IPS DF 19.7 (cell line): Measurements from ENCODE around the gene DRD2.

Source experiments
- DNase-seq: peaks from one replicate; pipeline ENCODE4 v3.0.0-alpha.2; 2013; ENCODE audit warnings: low read depth, low spot score

DRD2 gene

DNA sequence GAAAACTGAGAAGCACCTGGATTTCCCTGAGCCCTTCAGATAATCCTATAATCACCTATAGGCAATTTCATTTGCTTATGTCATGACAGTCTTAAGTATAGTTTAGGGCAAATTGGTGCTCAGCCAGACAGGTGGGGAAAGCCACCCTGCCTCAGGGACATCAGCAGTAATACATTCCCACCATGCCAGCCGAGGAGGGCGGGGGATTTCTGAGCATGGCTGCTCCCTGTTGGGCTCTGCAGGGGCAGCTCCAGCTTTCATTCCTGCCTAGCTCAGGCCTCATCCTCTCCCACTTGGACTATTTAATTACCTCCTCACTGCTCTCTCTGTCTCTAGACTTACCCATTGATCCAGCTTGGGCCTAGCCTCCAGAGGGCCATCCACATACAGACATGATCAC, 9.0 kb upstream of the DRD2 start:
- DNase-seq = no peak

DNA sequence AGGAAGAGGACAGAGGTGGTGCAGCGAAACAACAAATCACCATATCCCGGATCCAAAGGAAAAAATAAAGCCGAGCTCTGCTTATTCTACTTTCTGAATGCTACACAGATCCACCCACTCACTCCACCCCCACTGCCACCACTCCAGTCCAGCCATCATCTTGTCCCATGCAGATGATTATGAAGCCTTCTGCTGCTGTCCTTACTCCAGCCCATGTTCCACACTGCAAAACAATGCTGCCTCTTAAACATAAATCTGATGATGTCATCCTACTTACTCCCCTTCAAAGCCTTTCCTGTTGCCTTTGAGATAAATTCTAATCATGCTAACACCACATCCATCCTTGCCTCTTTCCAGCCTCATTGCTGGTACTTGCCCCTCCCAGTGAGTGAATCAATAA, 6.5 kb upstream of the DRD2 start:
- DNase-seq = no peak

DNA sequence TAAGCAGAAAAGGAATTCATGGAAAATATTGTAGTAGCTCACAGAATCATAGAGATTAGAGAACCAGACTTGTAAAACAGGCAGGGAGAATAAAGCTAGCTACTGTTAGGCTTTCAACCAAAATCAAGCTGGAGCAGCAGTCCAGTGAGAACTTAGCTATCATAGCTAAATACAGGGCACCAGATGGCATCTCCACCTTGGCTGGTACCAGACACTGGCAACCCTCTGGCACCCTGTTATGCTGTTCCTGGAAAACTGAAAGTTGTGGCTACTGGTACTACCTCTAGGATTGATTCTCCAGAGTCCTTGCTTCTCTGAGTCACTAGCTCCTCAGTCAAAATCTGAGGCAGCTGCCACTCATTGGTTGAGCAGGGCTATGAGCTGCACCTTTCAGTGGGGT, 6.0 kb upstream of the DRD2 start:
- no peak for DNase-seq

DNA sequence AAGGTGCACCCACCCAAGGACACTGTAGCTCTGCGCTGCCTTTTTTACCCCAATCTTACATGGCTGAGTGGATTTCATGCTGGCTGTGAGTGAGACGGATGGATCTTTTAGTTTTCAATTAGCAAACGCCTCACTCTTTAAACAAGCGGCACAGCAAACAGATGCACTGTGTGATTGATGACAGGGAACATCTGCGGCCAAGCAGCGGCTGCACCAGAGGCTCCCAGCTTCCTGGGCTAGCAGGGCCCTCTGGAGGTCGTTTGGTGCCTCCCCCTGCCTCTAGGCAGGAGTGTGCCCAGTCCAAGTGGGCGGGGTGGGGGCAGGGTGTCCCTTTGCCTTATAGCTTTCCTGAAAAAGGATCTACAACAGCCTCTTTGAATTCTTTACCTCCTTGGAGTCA, 2.1 kb upstream of the DRD2 start:
- DNase-seq = no peak

DNA sequence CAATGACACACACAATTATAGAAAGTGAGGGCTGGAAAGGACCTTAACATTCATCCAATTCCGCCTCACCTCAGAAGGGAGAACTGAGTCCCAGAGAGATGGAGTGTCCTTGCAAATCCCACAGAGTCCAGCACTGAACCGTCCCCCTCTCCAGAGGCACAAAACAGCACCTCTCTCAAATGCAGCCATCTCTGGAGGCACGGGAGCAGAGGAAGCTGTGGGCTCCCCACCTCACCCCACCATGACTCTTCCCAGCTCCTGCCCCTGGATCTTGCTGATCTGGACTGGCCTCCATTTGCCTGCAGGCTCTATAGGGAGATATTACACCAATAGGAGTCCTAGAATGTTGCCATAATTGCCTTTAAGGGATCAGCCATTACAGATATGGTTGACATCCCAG, 1.4 kb upstream of the DRD2 start:
- no peak for DNase-seq

DNA sequence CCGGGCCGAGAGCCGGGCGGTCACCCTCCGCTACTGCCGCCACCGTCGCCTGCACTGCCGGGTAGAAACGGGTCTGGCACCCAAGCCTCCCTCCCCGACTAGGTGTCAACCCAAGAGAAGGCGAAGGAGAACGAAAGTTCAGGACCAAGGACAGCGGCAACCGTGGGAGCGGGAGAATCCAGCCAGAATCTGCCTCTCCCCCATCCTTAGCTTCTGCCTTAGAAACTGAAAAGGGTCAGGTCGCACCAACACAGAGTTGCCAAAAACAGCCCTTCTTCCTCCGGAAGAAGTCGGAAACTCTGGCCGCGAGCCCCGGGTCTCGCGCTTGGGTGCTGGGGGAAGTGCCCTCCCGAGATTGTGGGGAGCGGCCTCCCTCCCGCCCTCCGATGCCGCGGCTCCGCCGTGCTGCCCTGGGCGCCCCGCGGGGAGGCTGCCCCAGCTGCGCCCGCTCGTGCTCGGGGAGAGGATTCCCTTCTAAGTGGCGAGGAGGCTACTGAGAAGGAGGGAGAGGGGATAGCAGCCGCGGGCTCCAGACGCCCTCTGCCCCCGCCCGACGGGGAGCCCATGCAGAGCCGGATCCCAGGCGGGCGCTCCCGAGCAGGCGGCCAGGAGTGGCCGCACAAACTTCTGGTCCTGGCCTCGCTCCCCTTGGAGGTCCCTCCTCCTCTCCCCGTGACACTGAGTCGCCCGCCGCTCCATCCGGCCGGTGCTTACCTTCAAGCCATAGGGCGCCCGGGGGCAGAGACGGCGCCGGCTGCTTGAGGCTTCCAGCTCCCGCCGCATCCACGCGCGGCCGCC, 637 bp downstream of the DRD2 start:
- DNase-seq = peak; percentile 69

DNA sequence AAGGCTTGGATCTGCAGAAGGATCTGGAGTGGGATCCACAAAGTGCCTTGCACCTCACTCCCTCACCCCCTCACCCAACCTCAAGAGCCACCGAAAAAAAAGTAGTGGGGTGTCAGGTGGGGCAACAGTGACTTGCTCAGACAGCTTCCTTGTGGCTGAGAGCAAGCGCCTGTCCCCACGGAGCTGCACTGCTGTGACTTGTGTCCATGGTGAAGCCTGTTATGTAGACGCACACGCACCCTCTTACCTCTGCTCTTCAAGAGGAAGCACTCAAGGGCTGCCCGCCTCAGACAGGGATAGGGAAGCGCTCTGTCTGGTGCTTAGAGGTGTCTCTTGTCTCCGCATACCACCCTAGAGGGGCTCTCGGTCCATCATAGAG, 1.2 kb downstream of the DRD2 start:
- no peak for DNase-seq

DNA sequence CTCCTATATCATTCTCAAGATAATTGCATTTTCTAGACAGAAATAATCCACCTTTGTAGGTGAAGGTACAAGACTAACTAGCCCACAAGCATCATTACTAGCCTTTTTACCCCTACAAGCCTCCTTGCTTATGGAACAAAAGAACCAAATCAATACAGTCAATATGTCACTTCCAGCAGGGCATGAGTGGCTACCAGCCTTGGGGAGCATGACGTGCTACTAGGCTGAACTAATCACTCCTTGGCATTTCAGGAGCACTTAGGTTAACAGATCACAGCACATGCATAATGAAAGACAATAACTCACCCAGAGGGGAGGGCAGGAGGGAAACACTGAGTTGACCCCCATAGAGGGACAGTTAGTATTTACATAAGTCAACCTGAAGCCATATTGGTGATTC, 2.7 kb downstream of the DRD2 start:
- DNase-seq = no peak

DNA sequence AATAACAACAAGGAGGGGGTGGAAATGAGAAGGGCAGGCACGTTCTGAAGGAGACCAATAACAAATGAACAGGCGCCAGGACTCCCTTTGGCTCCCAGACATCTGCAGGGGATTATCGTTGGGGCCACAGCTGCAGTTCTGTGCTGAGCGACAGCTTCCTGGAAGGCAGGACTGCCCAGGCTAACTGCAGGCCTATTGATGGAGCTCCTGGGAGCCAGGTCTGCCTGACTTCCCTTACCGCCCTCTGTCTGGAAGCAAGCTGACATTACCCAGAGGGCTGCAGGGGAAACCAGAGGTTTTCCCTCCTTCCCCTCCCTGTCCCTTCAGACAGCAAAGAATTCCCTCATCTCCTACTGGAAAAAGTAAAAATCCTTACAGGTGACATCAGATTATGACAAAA, 5.0 kb downstream of the DRD2 start:
- DNase-seq = no peak

DNA sequence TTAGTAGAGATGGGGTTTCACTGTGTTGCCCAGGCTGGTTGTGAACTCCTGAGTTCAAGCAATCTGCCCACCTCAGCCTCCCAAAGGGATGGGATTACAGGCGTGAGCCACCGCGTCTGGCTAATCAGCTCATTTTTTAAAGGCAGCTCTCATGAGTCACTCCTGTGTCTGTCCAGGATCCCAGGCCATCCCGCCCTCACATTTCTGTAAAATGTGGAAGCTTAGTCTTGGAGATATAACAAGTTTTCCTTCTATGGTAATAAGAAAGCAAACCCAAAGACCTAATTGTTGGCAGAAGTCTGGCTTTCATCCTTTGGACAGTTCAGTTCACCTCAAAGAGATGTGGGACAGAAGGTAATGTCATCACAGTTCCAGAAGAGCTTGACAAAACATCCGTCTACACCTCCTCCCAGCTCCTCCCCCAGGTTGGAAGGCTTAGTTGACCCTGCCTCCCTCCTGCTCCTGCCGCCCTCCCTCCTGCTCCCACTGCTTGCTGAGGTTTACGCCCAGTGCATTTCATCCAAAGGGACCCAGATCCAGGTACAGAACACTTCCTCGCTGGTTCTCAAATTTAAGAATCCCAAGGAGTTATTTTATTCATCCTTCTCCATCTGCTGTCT, 6.4 kb downstream of the DRD2 start:
- DNase-seq = no peak

DNA sequence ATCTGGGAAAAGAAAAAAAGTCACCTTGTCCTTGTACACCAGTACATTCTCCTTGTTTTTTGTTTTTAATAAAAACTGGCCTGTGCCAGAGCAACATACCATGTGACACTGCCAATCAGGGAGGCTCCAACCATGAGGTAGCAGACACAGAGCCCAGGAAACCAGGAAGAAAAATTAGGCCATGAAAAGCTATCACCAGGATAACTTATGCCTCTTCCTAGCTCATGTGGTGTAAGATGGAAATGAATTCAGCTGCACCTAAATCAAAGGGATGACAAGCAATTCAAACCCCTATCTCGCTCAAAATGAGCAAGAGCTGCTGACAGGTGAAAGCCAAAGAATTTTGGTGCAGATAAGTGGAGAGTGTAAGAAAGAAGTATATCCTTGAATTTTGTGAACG, 7.7 kb downstream of the DRD2 start:
- DNase-seq = no peak

DNA sequence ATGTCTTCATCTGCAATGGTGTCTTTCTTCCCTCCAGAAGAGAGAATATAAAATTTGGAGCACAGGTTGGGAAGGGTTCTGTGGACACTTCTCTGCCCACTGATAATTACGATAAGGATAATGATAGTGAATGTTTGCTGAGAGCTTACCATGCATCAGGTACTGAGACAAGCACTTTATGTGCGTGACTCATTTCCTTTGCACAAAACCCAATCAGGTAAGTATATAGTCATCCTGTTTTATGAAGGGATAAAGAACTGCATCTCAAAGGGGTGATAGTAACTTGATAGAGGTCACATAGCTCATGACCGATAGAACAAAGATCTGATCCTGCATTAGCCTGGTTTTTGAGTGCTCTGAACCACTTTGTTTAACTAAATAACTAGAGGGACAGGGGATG, 9.4 kb downstream of the DRD2 start:
- DNase-seq = no peak

DNA sequence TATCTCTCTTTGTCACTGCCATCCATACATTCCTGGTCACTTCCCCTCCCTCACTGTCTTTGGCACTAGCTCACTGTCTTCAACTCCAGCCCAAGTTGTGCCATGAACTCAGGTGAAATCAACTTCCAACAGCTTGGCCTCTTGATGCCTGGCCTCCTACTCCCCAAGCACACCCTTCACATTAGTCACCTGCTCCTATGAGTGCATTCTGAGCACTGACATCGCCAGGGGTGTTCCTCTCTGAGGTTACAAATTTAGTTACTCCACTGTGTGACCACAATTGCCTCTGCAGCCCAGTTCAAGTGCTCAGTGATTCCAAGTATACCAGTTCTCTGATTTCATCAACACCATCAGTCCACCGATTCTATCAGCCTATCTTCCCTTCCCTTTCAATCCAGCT, 10.8 kb downstream of the DRD2 start:
- no peak for DNase-seq

DNA sequence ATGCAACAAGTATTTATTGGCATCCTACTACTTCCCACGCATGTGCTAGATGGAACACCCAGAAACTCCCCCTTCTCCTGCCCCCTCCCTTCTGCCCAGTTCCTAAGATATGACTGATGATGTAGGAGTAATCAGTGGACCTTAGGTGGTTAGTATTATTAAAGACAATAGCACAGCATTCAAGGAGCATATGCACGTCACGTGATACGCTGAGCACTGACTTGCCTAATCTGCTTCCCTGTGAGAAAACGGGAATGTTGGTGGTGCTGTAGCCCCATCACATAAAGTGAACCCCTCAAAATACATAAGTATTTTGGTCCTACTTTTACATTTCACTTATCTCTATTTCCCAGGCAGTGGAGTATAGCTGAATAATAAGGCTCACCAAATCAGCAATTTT, 12.4 kb downstream of the DRD2 start:
- no peak for DNase-seq

DNA sequence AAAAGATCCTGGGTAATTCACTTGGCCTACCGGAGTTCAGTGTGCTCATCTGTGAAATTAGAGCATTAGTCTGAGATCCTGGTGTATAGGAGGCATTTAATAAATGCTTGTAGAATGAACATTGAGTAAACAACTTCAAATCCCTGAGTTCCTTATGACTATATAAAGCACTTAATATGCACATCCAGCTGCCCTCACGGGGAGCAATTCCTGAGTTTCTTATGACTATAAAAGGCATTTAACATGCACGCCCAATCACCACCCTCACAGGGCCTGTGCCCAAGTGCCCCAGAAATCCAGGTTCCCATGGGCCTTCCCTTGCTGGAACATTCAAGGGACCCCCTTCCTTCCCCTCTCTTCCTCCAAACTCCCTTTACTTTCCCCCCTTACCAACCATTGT, 13.6 kb downstream of the DRD2 start:
- no peak for DNase-seq

DNA sequence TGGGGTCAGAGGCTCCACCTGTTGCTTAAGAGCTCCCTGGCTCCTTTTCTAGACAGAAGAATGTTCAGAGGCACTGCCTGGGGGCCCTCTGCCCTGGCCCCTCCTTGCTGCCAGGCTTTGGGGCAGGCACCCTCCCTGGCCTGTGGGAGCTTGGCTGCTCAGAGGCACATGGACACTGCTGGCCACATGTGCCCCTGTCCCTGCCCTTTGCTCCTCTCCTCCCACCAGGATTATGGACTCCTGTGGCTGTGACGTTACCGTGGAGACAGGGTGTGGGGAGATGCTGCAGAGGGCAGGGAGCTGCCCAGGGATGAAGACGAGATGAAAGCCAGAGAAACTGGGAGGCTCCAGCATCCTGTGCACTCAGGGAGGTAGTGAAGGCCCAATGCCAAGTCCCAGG, 14.7 kb downstream of the DRD2 start:
- DNase-seq = no peak

DNA sequence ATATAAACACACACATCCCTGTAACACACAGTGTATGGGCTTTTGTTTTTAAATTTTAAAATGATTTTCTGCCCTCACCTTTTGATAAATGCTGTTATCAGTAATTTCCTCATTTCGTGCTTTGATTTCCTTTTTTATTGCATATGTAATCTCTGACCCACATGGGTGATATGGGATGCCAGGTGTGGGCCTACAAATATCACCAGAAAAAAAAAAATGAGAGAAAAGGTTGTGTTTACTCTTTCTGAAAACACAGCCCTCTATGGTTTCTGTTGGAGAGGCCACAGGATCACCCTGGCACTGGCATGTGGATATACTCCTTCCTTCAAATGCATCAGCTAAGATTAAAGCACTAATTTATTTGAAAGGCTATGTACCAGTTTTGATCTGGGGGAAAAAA, 17.0 kb downstream of the DRD2 start:
- no peak for DNase-seq

DNA sequence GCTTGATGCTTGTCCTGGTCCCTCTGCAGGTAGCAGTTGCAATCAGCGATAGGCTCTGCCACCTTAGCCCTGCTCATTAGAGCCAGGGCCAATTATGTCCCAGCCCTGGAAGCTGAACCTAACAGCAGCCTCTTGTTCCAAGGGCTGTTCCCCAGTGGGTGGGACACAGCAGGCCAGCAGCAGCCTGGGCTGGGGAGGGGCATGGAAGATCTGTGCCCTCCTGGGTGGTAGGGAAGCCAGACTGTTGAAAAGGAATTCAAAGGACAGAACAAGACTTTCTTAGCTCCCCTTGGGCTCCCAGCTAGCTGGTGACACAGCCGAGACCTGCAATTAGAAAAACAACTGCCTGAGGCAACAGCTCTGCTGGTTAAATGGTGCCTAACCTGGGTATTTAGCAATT, 17.4 kb downstream of the DRD2 start:
- DNase-seq = no peak

DNA sequence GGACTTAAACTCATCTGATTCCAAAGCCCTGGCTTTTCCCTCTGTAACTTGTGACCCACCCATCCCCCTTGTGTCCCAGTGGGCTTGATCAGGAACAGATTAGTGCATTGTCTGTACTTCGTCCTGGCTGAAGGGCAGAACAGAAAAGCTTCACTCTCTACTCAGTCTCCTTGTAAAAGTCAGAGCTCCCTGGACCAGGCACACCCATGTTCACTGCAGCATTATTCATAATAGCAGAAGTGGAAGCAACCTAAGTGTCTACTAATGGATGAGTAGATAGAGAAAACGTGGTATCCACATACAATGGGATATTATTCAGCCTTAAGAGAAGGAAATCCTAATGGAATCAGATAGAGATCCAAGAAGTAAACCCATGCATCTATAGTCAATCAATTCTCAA, 20.7 kb downstream of the DRD2 start:
- DNase-seq = no peak

DNA sequence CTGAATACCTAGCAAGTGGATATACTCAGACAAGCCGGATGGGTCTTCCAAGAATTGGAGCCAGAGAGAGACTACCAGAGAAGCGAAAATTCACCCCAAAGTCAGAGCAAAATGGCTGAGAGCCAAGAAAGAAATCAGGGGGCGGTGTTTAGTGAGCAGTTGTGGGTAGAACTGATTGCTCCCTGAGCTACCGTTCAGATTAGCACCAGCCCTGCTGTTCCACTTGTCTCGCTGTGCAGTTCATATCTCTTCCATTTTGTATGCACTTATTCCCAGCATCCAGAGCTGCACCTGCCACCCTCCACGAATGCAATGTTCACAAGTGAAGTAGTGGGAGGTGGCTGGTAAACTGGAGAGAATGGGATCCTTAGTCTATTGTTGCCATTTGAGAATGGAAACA, 25.5 kb downstream of the DRD2 start:
- no peak for DNase-seq

DNA sequence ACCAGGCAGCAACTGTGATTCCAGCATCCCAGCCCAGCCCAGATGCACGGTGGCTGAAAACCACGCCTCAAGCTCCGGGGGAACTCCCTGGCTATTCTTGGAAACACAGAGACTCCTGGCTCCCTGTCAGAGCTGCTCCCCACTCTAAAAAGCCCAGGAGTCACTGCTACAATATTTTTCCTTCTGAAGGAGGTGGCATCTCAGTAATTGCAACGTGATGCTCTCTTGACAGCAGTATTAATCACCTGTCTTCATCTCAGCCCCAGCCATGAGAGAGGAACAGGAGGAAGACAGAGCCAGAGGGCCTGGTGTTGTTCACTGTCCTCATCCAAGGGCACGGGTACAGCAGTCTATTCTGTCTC, 26.9 kb downstream of the DRD2 start:
- DNase-seq = no peak

DNA sequence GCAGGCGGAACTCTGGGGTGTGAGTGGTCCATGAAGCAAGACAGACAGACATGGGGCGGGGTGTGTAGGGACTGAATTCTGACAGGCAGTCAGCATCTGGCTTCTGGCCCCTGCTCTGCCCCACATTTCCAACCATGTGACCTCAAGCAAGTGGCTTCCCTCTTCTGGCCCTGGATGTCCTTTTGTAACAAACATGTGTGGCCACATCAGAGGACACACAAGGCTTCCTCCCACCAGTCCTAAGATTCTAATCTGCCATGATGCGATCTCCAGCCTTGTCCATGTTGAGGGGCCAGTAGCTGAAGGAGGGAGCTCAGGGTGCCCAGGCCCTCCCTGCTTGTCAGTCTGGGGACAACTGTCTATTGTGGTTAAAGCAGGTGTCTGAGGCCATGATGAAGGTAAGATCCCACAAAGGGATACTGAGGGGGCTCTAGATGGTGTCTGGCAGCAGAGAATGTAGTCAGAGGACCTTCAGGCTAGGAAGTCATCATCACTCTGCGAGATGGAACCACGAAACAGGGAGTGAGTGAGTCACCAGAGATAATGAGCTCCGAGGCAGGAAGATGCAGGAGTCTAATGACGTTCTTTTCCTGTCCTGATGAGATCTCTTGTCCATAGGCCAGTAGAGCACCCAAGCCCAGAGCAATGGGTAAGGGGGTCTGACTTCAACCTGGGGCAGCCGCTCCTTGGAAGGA, 27.4 kb downstream of the DRD2 start:
- DNase-seq = no peak

DNA sequence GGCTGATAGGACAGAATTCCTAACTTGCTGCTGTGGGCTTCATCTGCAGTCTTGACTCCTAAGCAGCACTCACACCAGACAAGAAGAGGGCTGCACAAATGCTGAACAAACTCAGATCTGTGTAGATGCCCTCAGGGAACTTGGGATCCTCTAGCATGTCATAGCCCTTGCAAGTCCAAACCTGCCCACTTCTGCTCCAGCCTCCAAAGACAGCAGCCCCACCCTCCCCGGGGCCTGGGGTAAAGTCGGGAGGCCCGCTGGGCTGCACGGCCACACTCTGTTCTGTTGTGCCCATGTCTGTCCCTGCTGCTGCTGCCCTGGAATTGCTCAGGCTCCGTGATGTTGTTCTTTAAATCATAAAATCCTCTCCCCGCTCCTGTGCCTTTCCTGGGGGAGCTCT, 28.3 kb downstream of the DRD2 start:
- no peak for DNase-seq
